Neutrophil (primary cell): ENCODE data around the gene EXOC6B.

ENCODE experiments used
- H3K27ac ChIP-seq: fragments of 200-600 bp; sonication (generic); 2 replicates; pipeline ENCODE4 v1.5.1; 2016; ENCODE audit warnings: mild to moderate bottlenecking, moderate library complexity
- H3K27me3 ChIP-seq: fragments of 200-600 bp; sonication (generic); 2 replicates; pipeline ENCODE4 v1.6.0; 2016; ENCODE audit warnings: mild to moderate bottlenecking
- H3K36me3 ChIP-seq: fragments of 200-600 bp; sonication (generic); 2 replicates; pipeline ENCODE4 v1.5.1; 2017
- H3K4me1 ChIP-seq, 2 experiments: fragments of 200-600 bp in 1 of 2; sonication (generic) in 1 of 2; 1 replicate in 1 of 2; 2 replicates in 1 of 2; pipeline versions ENCODE4 v1.5.1 to v1.6.1; 2013 to 2016; ENCODE audit warnings: low read depth in 1 of 2, low read length in 1 of 2, mild to moderate bottlenecking in 1 of 2, moderate library complexity in 1 of 2; ENCODE audit not compliant: control insufficient read depth in 1 of 2, insufficient read depth in 1 of 2
- H3K4me3 ChIP-seq, 2 experiments: fragments of 200-600 bp in 1 of 2; sonication (generic) in 1 of 2; 1 replicate in 1 of 2; 2 replicates in 1 of 2; pipeline ENCODE4 v1.5.1; 2013 to 2016; ENCODE audit warnings: low read depth in 1 of 2, low read length in 1 of 2, mild to moderate bottlenecking in 1 of 2, moderate library complexity in 1 of 2
- H3K9me3 ChIP-seq: fragments of 200-600 bp; sonication (generic); 2 replicates; pipeline ENCODE4 v1.5.1; 2016
- TF ChIP-seq, protein P1 (sequence below): fragments of 200-600 bp; sonication (generic); IDR thresholded peaks from 2 replicates; pipeline ENCODE4 v1.5.1; 2016; ENCODE audit warnings: antibody characterized with exemption

Gene EXOC6B

DNA sequence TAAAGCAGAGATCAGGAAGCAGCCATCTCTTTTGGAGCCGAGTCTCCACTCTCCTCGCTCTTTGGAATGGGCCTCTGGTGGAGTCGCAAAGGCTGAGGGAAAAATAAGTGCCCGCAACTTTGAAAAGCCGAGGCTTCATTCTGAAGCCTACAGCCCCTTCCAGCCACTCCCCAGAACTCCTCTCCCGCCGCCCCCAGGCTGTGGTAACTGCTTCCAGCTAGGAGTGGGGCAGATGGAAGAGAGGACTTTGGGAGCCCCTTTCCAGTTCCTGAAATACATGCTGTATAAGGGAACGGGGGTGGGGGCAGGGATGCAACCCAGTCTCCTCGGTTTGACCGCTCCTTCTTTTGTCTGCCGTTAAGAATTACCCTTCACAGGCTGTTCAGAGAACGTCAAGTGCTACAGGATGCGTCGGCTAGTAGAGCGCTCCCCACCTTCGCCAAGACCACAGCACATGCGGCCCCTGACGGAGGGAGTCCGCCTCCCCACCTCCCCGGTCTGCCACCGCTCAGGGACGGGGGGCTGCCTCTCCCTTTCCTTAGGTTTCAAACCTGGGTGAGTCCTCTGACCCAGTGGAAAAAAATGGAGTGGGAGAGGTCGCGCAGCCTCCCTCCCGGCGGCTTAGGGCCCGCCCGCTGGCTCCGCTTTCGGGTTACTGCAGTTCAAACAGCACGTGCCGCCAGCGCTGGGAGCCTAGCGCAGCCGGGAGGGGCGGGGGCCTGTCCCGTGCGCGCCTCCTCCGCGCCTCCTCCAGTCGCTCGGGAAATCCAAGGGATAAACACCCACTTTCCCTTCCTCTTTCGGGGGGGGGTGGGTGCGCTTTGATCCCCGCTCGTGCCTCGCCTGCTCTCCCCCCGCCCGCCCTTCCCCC is 683.0 kb downstream of the EXOC6B start:
- H3K36me3 ChIP-seq = no peaks in the 10 kb centered on the region
- TF ChIP-seq, protein P1, sequence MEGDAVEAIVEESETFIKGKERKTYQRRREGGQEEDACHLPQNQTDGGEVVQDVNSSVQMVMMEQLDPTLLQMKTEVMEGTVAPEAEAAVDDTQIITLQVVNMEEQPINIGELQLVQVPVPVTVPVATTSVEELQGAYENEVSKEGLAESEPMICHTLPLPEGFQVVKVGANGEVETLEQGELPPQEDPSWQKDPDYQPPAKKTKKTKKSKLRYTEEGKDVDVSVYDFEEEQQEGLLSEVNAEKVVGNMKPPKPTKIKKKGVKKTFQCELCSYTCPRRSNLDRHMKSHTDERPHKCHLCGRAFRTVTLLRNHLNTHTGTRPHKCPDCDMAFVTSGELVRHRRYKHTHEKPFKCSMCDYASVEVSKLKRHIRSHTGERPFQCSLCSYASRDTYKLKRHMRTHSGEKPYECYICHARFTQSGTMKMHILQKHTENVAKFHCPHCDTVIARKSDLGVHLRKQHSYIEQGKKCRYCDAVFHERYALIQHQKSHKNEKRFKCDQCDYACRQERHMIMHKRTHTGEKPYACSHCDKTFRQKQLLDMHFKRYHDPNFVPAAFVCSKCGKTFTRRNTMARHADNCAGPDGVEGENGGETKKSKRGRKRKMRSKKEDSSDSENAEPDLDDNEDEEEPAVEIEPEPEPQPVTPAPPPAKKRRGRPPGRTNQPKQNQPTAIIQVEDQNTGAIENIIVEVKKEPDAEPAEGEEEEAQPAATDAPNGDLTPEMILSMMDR = no peak
- no peak overlapping the region for H3K4me3 ChIP-seq
- peaks cover 94% of the 10 kb centered on the region for H3K27me3 ChIP-seq
- H3K9me3 ChIP-seq = no peaks in the 10 kb centered on the region
- H3K4me1 ChIP-seq = peaks cover 8 to 44% of the 10 kb centered on the region in 2 experiments
- no peak overlapping the region for H3K27ac ChIP-seq

DNA sequence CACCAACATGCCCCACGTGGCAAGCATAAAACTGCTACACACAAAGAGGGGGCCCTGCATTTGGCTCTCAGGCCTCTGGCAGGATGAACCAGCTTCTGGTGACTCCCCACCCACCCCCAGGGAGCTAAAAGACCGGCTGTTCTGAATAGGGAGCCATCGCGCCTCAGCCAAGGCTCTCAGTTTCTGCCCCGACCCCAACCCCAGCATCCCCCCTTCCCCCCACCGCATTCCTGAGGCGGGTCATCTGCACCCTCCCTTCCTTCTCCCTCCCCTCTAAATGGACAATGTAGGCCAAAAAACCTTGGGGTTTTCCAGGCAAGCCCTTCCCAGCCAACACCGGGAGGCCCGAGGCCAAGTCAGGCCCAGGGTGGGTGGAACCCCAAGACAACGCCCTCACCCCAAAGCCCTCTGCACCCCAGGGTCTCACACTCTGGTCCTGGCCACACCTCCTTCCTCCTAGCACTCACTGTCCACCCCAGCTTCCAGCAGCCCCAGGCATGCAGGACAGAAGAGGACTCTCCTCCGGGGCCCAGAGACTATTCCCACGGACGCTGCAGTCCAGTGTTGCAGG is 683.9 kb downstream of the EXOC6B start:
- peaks cover 86% of the 10 kb centered on the region for H3K27me3 ChIP-seq
- H3K36me3 ChIP-seq = no peaks in the 10 kb centered on the region
- no peak overlapping the region for H3K27ac ChIP-seq
- TF ChIP-seq, protein P1 = no peak
- H3K4me3 ChIP-seq = no peak overlapping the region
- H3K4me1 ChIP-seq = peaks cover 8 to 36% of the 10 kb centered on the region in 2 experiments
- no peaks in the 10 kb centered on the region for H3K9me3 ChIP-seq

DNA sequence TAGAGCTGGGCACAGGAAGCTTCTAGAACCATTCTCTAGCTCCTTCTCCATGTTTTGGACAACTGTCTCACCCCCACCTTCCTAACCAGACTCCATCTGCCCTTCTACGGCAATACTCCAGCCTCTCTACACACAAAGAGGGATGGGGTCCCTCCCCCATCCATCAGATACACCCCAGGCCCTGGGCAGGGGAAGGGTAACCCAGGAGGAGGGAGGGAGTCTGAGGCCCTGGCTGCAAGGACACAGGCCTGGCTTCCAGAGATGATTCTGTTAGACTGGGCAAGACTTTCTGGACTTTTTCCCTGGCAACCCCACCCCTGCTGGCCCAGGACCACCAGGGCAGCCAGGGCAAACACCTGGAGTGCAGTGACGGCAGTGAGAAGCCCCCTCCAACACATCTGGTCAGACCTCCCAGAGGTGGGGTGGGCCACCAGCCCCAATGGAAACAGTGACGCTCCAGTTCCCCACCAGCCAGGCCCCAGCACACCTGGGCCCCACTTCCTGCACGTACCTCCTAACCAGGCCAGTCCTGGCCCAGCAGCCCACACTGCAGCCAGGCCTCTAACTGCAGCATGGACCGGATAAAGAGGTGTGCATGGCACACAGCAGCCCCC is 684.7 kb downstream of the EXOC6B start:
- no peak overlapping the region for H3K27ac ChIP-seq
- no peak overlapping the region for H3K4me3 ChIP-seq
- peaks cover 77% of the 10 kb centered on the region for H3K27me3 ChIP-seq
- H3K9me3 ChIP-seq = no peaks in the 10 kb centered on the region
- H3K36me3 ChIP-seq = no peaks in the 10 kb centered on the region
- TF ChIP-seq, protein P1 = no peak
- H3K4me1 ChIP-seq = peaks cover 8 to 27% of the 10 kb centered on the region in 2 experiments

DNA sequence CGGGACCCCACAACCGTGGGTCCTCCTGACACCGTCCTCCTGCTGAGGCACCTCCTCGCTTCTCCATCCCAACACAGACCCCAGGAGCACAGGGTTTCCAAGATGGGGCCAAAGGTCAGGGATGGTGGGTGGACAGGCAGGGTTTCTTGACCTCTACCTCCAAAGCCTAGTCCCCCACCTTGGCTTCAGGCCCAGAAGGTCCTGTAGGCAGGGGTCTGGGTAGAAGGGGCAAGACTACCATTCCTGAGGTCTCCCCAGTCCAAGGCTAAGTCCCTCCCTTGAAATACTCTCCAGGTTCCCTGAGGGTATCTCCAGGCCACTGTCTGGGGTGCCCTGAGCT is 685.2 kb downstream of the EXOC6B start:
- Histone ChIP-seq H3K4me3 (no peak overlapping the region), H3K9me3 (no peaks in the 10 kb centered on the region), H3K27ac (no peak overlapping the region), H3K4me1 (peaks cover 8 to 23% of the 10 kb centered on the region in 2 experiments), H3K27me3 (peaks cover 72% of the 10 kb centered on the region), H3K36me3 (no peaks in the 10 kb centered on the region)
- TF ChIP-seq, protein P1 = no peak

DNA sequence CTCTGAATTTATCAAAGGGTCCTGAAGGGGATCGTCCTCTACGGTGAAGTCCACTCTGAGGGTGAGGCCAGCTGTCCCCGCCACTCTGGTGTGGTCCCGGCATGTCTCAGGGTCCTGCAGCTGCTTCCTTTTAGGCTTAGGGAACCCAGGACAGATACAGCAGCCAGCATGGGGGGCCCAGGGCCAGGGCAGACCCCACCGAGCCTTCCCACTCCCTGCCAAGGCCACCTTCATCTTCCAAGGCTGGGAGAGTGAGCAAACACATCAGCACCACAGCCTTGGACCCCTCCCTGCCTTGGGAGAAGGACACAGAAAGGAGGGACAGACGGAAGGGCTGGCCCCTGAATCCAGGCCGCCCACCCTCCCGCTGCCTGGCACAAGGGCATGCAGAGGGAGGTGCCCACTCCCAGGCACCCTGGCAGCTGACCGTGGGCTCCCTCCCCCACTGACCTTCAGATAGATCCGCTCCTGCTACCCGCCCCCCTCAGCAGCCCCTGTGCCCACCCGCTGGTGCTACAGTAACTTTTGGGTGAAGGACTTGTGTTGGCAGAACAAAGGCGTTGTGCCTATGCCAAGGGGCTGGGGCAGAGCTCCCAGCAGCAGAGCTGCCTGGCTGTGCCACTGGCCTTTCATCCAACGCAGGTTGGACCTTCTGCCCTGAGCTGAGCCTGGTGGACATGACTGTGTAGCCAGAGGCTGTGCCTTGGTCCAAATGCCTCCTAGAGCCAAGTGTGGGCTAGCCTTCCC is 685.8 kb downstream of the EXOC6B start:
- Histone ChIP-seq H3K4me1 (peaks cover 4 to 18% of the 10 kb centered on the region in 2 experiments), H3K36me3 (no peaks in the 10 kb centered on the region), H3K9me3 (no peaks in the 10 kb centered on the region), H3K4me3 (no peak overlapping the region), H3K27ac (no peak overlapping the region), H3K27me3 (peaks cover 67% of the 10 kb centered on the region)
- TF ChIP-seq, protein P1 = no peak
